OCI-LY3 (cell line): ENCODE results near the gene TSGA10.

Experiments used
- H2AFZ ChIP-seq: fragments of 200-600, 300-600 bp; shearing (Covaris generic); 2 replicates; pipeline ENCODE4 v1.6.0; 2014; ENCODE audit warnings: antibody characterized with exemption, low read depth, low read length
- H3K27ac ChIP-seq: fragments of 200-600, 300-600 bp; sonication (generic); 2 replicates; pipeline ENCODE4 v1.5.1; 2014; ENCODE audit warnings: mild to moderate bottlenecking, low read length, moderate library complexity, mixed read lengths
- H3K27me3 ChIP-seq: fragments of 200-600, 300-600 bp; sonication (generic); 2 replicates; pipeline ENCODE4 v1.6.1; 2014; ENCODE audit warnings: low read depth, low read length, mixed read lengths
- H3K36me3 ChIP-seq: fragments of 200-600, 300-600 bp; sonication (generic); replicated peaks from 2 replicates; pipeline ENCODE3; 2014; ENCODE audit warnings: low read depth, low read length, mixed read lengths
- H3K4me1 ChIP-seq: fragments of 300-600, 200-600 bp; sonication (generic); 2 replicates; pipeline ENCODE4 v1.6.1; 2014; ENCODE audit warnings: low read length, mixed read lengths
- H3K4me2 ChIP-seq: fragments of 200-600, 300-600 bp; sonication (generic); 2 replicates; pipeline ENCODE4 v1.6.1; 2014; ENCODE audit warnings: low read length, mixed read lengths
- H3K4me3 ChIP-seq: fragments of 300-600, 200-600 bp; sonication (generic); 2 replicates; pipeline ENCODE4 v1.5.1; 2014; ENCODE audit warnings: antibody characterized with exemption, mild to moderate bottlenecking, low read length, moderate library complexity
- H3K79me2 ChIP-seq: fragments of 300-600, 200-600 bp; shearing (Covaris generic); 2 replicates; pipeline ENCODE4 v1.6.1; 2014; ENCODE audit warnings: mild to moderate bottlenecking, low read length, mixed read lengths
- H3K9ac ChIP-seq: fragments of 300-600, 200-600 bp; shearing (Covaris generic); 2 replicates; pipeline ENCODE4 v1.6.0; 2014; ENCODE audit warnings: mild to moderate bottlenecking, low read length, moderate library complexity
- H3K9me3 ChIP-seq: fragments of 200-600, 300-600 bp; shearing (Covaris generic); 2 replicates; pipeline ENCODE4 v1.6.1; 2014; ENCODE audit warnings: low read length, mixed read lengths; ENCODE audit not compliant: insufficient read depth
- H4K20me1 ChIP-seq: fragments of 200-600, 300-600 bp; sonication (generic); 2 replicates; pipeline ENCODE4 v1.6.1; 2016; ENCODE audit warnings: low read length, mixed read lengths; ENCODE audit not compliant: insufficient read depth
- EZH2phosphoT487 ChIP-seq: fragments of 200-600 bp; shearing (Covaris generic); IDR thresholded peaks from 2 replicates; pipeline ENCODE4 v1.6.1; 2018; ENCODE audit warnings: antibody characterized with exemption, mixed run types, low read depth
- TF ChIP-seq, protein P1 (sequence below): fragments of 200-600, 300-600 bp; sonication (generic); IDR thresholded peaks from 2 replicates; pipeline ENCODE4 v1.5.1; 2014; ENCODE audit warnings: antibody characterized with exemption, low read length, low read depth

The TSGA10 gene

DNA sequence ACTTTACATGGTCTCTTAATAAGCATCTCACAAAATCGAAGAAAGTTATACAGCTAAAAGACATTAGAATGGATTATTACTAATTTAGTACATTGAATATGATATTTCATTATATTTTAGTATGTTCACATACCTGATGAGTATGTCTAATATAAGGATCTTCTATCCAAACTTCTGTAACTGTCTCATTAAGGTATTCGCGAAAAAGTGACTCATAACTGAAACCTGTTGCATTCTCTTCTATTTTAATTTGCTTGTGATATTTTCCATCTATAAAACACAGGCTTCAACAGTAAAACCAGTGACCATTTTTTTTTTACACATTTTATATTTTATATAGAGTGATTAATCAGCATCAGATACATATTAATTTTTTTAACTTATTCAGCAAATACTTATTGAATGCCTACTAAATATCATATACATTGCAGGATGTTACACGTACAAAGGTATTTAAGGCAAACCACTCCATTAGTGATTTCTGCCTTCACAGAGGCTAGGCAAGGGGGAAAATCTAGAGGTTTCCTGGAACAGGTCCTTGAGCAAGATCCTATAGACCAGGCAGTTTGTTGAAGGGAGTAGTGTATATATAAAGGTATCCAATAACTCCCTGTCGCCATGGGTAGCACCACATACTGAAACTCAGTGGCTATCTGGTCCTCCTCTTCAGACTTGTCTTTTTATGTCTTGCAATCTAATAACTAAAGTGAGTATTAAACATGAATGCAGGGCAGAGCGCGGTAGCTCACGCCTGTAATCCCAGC is 16.8 kb upstream of the TSGA10 start:
- peaks cover 15% of the 10 kb centered on the region for H3K36me3 ChIP-seq
- no peaks in the 10 kb centered on the region for H3K27me3 ChIP-seq
- no peaks in the 10 kb centered on the region for H3K9me3 ChIP-seq

DNA sequence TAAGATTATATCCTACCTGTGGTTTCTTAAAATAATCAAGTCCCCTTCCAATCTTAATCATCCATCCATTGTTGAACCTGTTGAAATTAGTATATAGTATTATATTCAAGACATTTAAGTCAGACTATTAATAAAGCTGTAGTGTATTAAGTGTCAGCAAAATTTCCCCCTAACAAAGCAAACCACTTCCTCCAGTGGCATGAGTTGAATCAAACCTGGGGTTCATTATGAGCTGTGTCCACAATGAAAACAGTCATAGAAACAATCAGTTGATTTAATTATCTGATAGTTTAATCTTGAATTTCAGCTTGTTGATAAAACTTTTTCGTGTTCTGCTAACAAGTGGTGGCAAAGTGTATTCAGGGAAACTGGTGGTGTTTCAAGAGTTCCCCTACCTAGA is 14.8 kb upstream of the TSGA10 start:
- Histone ChIP-seq H3K4me1 (0 out of 2 replicates have a peak, but pooled peaks cover 4% of the 10 kb centered on the region), H3K4me3 (no peak overlapping the region), H3K9ac (no peak overlapping the region), H3K36me3 (peaks cover 19% of the 10 kb centered on the region), H3K4me2 (no peak overlapping the region), H4K20me1 (no peaks in the 10 kb centered on the region), H3K9me3 (no peaks in the 10 kb centered on the region), H2AFZ (no peak overlapping the region), H3K27me3 (no peaks in the 10 kb centered on the region), H3K79me2 (no peaks in the 10 kb centered on the region), H3K27ac (no peak overlapping the region)
- TF ChIP-seq, protein P1, sequence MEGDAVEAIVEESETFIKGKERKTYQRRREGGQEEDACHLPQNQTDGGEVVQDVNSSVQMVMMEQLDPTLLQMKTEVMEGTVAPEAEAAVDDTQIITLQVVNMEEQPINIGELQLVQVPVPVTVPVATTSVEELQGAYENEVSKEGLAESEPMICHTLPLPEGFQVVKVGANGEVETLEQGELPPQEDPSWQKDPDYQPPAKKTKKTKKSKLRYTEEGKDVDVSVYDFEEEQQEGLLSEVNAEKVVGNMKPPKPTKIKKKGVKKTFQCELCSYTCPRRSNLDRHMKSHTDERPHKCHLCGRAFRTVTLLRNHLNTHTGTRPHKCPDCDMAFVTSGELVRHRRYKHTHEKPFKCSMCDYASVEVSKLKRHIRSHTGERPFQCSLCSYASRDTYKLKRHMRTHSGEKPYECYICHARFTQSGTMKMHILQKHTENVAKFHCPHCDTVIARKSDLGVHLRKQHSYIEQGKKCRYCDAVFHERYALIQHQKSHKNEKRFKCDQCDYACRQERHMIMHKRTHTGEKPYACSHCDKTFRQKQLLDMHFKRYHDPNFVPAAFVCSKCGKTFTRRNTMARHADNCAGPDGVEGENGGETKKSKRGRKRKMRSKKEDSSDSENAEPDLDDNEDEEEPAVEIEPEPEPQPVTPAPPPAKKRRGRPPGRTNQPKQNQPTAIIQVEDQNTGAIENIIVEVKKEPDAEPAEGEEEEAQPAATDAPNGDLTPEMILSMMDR = no peak
- no peak for TF ChIP-seq EZH2phosphoT487

More for the DNA sequence above, 16.8 kb upstream of the TSGA10 start:
- no peak overlapping the region for H3K4me2 ChIP-seq
- no peak overlapping the region for H3K9ac ChIP-seq
- H3K4me1 ChIP-seq = 0 out of 2 replicates have a peak, but pooled peaks cover 4% of the 10 kb centered on the region
- H3K79me2 ChIP-seq = no peaks in the 10 kb centered on the region
- TF ChIP-seq EZH2phosphoT487 = no peak
- TF ChIP-seq, protein P1 = no peak
- H2AFZ ChIP-seq = no peak overlapping the region
- H3K4me3 ChIP-seq = no peak overlapping the region
- H3K27ac ChIP-seq = no peak overlapping the region
- no peaks in the 10 kb centered on the region for H4K20me1 ChIP-seq

DNA sequence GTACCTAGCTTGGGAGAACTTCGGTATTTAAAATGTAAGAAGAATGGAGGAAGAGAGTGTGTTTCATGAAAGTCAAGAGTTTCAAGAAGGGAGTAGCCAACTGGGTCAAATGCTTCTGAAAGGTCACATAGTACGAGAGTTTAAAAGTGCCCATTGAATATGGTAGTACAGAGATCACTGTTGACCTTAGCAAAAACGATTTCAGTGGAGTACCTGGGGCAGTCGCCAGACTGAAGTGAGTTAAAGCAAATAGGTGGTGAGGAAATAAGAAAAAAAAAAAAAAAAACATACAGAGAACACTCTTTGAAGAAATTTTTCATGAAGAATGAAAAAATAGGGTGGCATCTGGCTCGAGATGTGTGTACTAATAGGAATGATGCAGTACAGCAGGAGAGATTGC is 11.5 kb upstream of the TSGA10 start:
- peaks cover 16% of the 10 kb centered on the region for H3K36me3 ChIP-seq
- no peak overlapping the region for H3K9ac ChIP-seq
- H3K79me2 ChIP-seq = no peaks in the 10 kb centered on the region
- H3K27ac ChIP-seq = no peak overlapping the region
- no peaks in the 10 kb centered on the region for H3K27me3 ChIP-seq
- H3K9me3 ChIP-seq = no peaks in the 10 kb centered on the region
- TF ChIP-seq, protein P1 = no peak
- no peak for TF ChIP-seq EZH2phosphoT487
- no peak overlapping the region for H3K4me2 ChIP-seq
- H4K20me1 ChIP-seq = no peaks in the 10 kb centered on the region
- no peak overlapping the region for H3K4me3 ChIP-seq
- no peak overlapping the region for H2AFZ ChIP-seq
- H3K4me1 ChIP-seq = 0 out of 2 replicates have a peak, but pooled peaks cover 4% of the 10 kb centered on the region

DNA sequence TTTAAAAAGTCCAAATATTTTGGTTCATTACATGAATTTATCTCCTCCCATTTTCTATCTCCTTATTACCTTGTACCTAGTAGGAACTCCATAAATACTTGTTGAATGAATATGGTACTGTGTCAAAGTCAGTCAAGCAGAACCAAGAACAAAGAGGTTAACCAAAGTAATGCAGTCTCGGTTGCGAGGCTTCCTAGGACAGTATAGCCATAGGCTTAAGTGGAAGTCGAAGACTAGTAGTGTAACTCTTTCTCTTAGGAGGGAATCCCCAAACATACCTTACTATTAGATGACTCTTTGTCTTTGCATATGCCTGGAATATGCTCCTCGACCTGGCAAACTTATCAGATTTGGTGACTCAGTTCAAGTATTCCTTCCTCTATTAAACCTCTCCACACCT is 4.9 kb upstream of the TSGA10 start:
- peaks cover 11% of the 10 kb centered on the region for H3K79me2 ChIP-seq
- no peaks in the 10 kb centered on the region for H4K20me1 ChIP-seq
- H3K9ac ChIP-seq = no peak overlapping the region
- peaks cover 10% of the 10 kb centered on the region for H3K4me1 ChIP-seq
- no peaks in the 10 kb centered on the region for H3K27me3 ChIP-seq
- H3K9me3 ChIP-seq = no peaks in the 10 kb centered on the region
- no peak overlapping the region for H3K4me2 ChIP-seq
- H2AFZ ChIP-seq = no peak overlapping the region
- no peak for TF ChIP-seq EZH2phosphoT487
- TF ChIP-seq, protein P1 = no peak
- peaks cover 10% of the 10 kb centered on the region for H3K36me3 ChIP-seq
- H3K4me3 ChIP-seq = no peak overlapping the region
- no peak overlapping the region for H3K27ac ChIP-seq
